HepG2 (cell line): ENCODE results near the gene ETS2. TPM values are rescaled to one million over a fixed set of nuclear protein-coding genes. Genes with fewer than 3 reads are reported as not detected.

Experiments
- ATAC-seq: fragments of 200-7000 bp; cut with Tn5 transposase; 3 replicates; pipeline ENCODE4 v1.9.1; 2020; ENCODE audit warnings: mild to moderate bottlenecking, moderate library complexity
- BruUV-seq: library from RNA; stranded (reverse); fragments of 400-500 nt; replicated peaks from 2 replicates; lab custom pipeline; 2021; lab: Mats Ljungman, UMichigan
- CTCF ChIA-PET: fragments of 300-600 bp; formaldehyde crosslinking; extraction: SDS; loops from one replicate; lab custom pipeline; 2021; ENCODE audit warnings: low total read pairs, inconsistent platforms, low intra/inter-chr PET ratio; lab: Yijun Ruan, JAX
- POLR2A ChIA-PET: fragments of 350-600 bp; sonication (Branson Sonifier 250); formaldehyde crosslinking; loops from one replicate; lab custom pipeline; 2020; ENCODE audit warnings: antibody characterized with exemption, inconsistent platforms; lab: Yijun Ruan, JAX
- DNase-seq: peaks from one replicate; pipeline ENCODE4 v3.0.0-alpha.2; 2015; ENCODE audit warnings: low spot score
- FAIRE-seq: peaks from 3 replicates; lab custom pipeline; 2011; peaks lifted over from hg19 to GRCh38; lab: Jason Lieb, UNC
- H2AFZ ChIP-seq: one replicate; pipeline ENCODE4 v1.6.1; 2011; ENCODE audit warnings: low read length, inconsistent platforms
- H3K27ac ChIP-seq: fragments of 300-600 bp; 3 replicates; pipeline ENCODE4 v1.8.0; 2011; ENCODE audit warnings: mixed run types, mild to moderate bottlenecking, mixed read lengths, low read length, inconsistent platforms; ENCODE audit not compliant: insufficient read depth; ENCODE audit errors: extremely low read length
- H3K27me3 ChIP-seq, 2 experiments: fragments of 200-600 bp in 1 of 2; 2 replicates in 1 of 2; 3 replicates in 1 of 2; pipeline versions ENCODE4 v1.6.0 to v1.8.0; 2011; ENCODE audit warnings: low read length in 2 of 2, mild to moderate bottlenecking in 2 of 2, moderate library complexity in 2 of 2, inconsistent platforms in 1 of 2; ENCODE audit not compliant: insufficient read depth in 2 of 2, control insufficient read depth in 1 of 2
- H3K36me3 ChIP-seq, 2 experiments: fragments of 200-600 bp in 1 of 2; replicated peaks in 1 of 2; 2 replicates in 1 of 2; 3 replicates in 1 of 2; pipeline versions ENCODE4 v1.5.1 to v1.8.0; 2011; ENCODE audit warnings: low read length in 2 of 2, inconsistent platforms in 1 of 2; ENCODE audit not compliant: insufficient read depth in 2 of 2, control insufficient read depth in 1 of 2
- H3K4me1 ChIP-seq: 2 replicates; pipeline ENCODE4 v1.5.1; 2012; ENCODE audit warnings: low read length, inconsistent platforms; ENCODE audit not compliant: insufficient read depth
- H3K4me2 ChIP-seq: 2 replicates; pipeline ENCODE4 v1.6.0; 2011; ENCODE audit warnings: low read depth, low read length, inconsistent platforms
- H3K4me3 ChIP-seq, 3 experiments: fragments of 200-600 bp in 1 of 3; sonication (generic), shearing (Covaris generic) in 1 of 3; replicated peaks in 1 of 3; 2 replicates each; pipeline ENCODE4 v1.5.1; 2011 to 2016; ENCODE audit warnings: low read length in 3 of 3, inconsistent platforms in 2 of 3, low read depth in 2 of 3, mild to moderate bottlenecking in 2 of 3, control low read depth in 1 of 3, mixed read lengths in 1 of 3; ENCODE audit not compliant: insufficient read depth in 1 of 3
- H3K79me2 ChIP-seq: one replicate; pipeline ENCODE4 v1.6.1; 2011; ENCODE audit warnings: low read length, inconsistent platforms; ENCODE audit not compliant: insufficient read depth
- H3K9ac ChIP-seq: 2 replicates; pipeline ENCODE4 v1.6.0; 2011; ENCODE audit warnings: mild to moderate bottlenecking, low read depth, low read length, inconsistent platforms; ENCODE audit not compliant: insufficient read depth
- H3K9me3 ChIP-seq: 2 replicates; pipeline ENCODE4 v1.5.1; 2012; ENCODE audit warnings: mild to moderate bottlenecking, low read length
- H4K20me1 ChIP-seq: 2 replicates; pipeline ENCODE4 v1.6.0; 2011; ENCODE audit warnings: inconsistent platforms, mild to moderate bottlenecking, low read length, moderate library complexity; ENCODE audit not compliant: insufficient read depth
- DMAP1 ChIP-seq: IDR thresholded peaks from 2 replicates; pipeline ENCODE4 v1.6.1; 2016
- HNF4G ChIP-seq, 2 experiments: sonication (generic) in 1 of 2; formaldehyde crosslinking in 1 of 2; IDR thresholded peaks; 2 replicates each; pipeline versions ENCODE4 v1.4.0 to v1.6.1; 2011 to 2020; ENCODE audit warnings: borderline replicate concordance in 2 of 2, low read depth in 2 of 2, mild to moderate bottlenecking in 2 of 2, low read length in 1 of 2, missing genetic modification reagents in 1 of 2, moderate library complexity in 1 of 2
- MEIS2 ChIP-seq: sonication (generic); formaldehyde crosslinking; IDR thresholded peaks from 2 replicates; pipeline ENCODE4 v1.9.0; 2021; ENCODE audit warnings: mild to moderate bottlenecking, missing genetic modification reagents
- PRMT3 ChIP-seq: sonication (generic); formaldehyde crosslinking; IDR thresholded peaks from 2 replicates; pipeline ENCODE4 v1.8.1; 2022; ENCODE audit warnings: low read depth, mild to moderate bottlenecking, moderate library complexity, missing genetic modification reagents, borderline replicate concordance
- RBM39 ChIP-seq: fragments of 200-400 bp; formaldehyde crosslinking; IDR thresholded peaks from one replicate; pipeline ENCODE4 v1.6.1; 2018; ENCODE audit warnings: antibody characterized with exemption, mild to moderate bottlenecking, low read depth, low read length; ENCODE audit not compliant: poor library complexity, severe bottlenecking
- TAF15 ChIP-seq: fragments of 200-400 bp; formaldehyde crosslinking; IDR thresholded peaks from one replicate; pipeline ENCODE4 v1.6.1; 2018; ENCODE audit warnings: mild to moderate bottlenecking, low read depth, low read length; ENCODE audit not compliant: poor library complexity, severe bottlenecking
- ZC3H13 ChIP-seq: sonication (generic); formaldehyde crosslinking; IDR thresholded peaks from 2 replicates; pipeline ENCODE4 v1.8.1; 2023; ENCODE audit warnings: mild to moderate bottlenecking, missing genetic modification reagents, moderate library complexity
- ZFYVE20 ChIP-seq: sonication (generic); formaldehyde crosslinking; IDR thresholded peaks from 2 replicates; pipeline ENCODE4 v1.8.0; 2023; ENCODE audit warnings: low read depth, mild to moderate bottlenecking, moderate library complexity, missing genetic modification reagents, borderline replicate concordance
- ZNF225 ChIP-seq: sonication (generic); formaldehyde crosslinking; IDR thresholded peaks from 2 replicates; pipeline ENCODE4 v1.4.0; 2020; ENCODE audit warnings: mild to moderate bottlenecking, missing genetic modification reagents
- ZNF235 ChIP-seq: sonication (generic); formaldehyde crosslinking; IDR thresholded peaks from 2 replicates; pipeline ENCODE4 v1.8.1; 2023; ENCODE audit warnings: mild to moderate bottlenecking, missing genetic modification reagents, borderline replicate concordance
- ZNF747 ChIP-seq: sonication (generic); formaldehyde crosslinking; IDR thresholded peaks from 2 replicates; pipeline ENCODE4 v1.8.1; 2023; ENCODE audit warnings: missing genetic modification reagents, mild to moderate bottlenecking, borderline replicate concordance
- WGBS: methylation state at CpG from one replicate; pipeline ENCODE4 v1.1.6; 2017; ENCODE audit warnings: low lambda C conversion rate; 5-methylcytosine and 5-hydroxymethylcytosine counted together
- in situ Hi-C: cut with HindIII; loops from 2 replicates; pipeline ENCODE4 v1.10.0; 2017; ENCODE audit warnings: low pct_unique_long_range_greater_than_20kb; ENCODE audit not compliant: extremely low pct_ligation_motif_present
- intact Hi-C: fragments of 100-400 bp; cut with micrococcal nuclease; formaldehyde crosslinking; loops from one replicate; pipeline ENCODE4 v1.10.0; 2022; ENCODE audit not compliant: unreplicated experiment
- polyA plus RNA-seq, 8 experiments: library from polyadenylated mRNA; depleted of rRNA in 3 of 8; stranded (reverse) in 7 of 8; unstranded in 1 of 8; fragments of >200 nt; fragmentation: Illumina TruSeq in 4 of 8; extraction: Trizol in 4 of 8; gene quantifications; 2 replicates each; pipeline versions ENCODE4 v1.2.1 to v1.2.3, GENCODE V29; 2011 to 2016; ENCODE audit warnings: low read depth in 4 of 8, missing spikeins in 1 of 8, mixed read lengths in 1 of 8; ENCODE audit not compliant: insufficient read depth in 1 of 8
- total RNA-seq, 5 experiments: library from RNA; depleted of rRNA; stranded (reverse); fragments of >200 nt; fragmentation: Illumina TruSeq; extraction: Trizol; gene quantifications; 2 replicates each; pipeline ENCODE4 v1.2.3, GENCODE V29; 2016; ENCODE audit warnings: low read depth in 1 of 5
- TF ChIP-seq, protein P1 (sequence below): sonication (generic); formaldehyde crosslinking; IDR thresholded peaks from 2 replicates; pipeline ENCODE4 v1.5.0; 2020; ENCODE audit warnings: mild to moderate bottlenecking, missing genetic modification reagents, moderate library complexity
- TF ChIP-seq, protein P2 (sequence below): sonication (generic); formaldehyde crosslinking; IDR thresholded peaks from 2 replicates; pipeline ENCODE4 v1.4.0; 2020; ENCODE audit warnings: missing genetic modification reagents
- TF ChIP-seq, protein P3 (sequence below): sonication (generic); formaldehyde crosslinking; IDR thresholded peaks from 2 replicates; pipeline ENCODE4 v1.8.1; 2022; ENCODE audit warnings: mild to moderate bottlenecking, missing genetic modification reagents

Gene ETS2
- total and polyA plus RNA-seq, 2 of the 13 experiments (the other 11 are each of a cell fraction or from before 2014, with no cell fraction given), result 24.6 to 64.4 TPM

DNA sequence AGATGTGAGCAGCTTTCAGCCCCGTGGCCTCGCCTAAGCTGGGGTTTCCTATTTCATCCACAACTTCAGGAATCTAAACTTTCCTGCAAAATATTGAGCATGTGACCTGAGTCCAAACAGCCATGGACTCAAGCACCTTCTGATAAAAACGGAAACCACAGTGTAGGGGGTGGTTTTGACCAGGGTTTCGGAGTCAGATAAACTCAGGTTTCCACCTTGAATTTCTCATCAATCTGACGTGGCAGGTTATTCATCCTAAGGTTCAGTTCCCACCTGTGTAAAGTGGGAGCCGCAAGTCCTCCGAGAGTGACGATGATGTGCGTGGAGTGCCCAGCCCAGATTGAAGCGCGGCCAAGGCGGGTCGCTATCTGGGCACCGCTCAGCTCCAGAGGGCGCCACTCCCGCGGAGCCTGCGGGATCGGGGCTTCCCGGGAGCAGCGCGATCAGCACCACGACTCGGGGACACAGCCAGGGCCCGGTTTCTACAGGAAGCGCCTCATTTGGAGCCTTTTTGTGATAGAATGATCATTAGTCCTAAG, 871 bp upstream of the ETS2 start (continued):
- TF ChIP-seq, protein P1, sequence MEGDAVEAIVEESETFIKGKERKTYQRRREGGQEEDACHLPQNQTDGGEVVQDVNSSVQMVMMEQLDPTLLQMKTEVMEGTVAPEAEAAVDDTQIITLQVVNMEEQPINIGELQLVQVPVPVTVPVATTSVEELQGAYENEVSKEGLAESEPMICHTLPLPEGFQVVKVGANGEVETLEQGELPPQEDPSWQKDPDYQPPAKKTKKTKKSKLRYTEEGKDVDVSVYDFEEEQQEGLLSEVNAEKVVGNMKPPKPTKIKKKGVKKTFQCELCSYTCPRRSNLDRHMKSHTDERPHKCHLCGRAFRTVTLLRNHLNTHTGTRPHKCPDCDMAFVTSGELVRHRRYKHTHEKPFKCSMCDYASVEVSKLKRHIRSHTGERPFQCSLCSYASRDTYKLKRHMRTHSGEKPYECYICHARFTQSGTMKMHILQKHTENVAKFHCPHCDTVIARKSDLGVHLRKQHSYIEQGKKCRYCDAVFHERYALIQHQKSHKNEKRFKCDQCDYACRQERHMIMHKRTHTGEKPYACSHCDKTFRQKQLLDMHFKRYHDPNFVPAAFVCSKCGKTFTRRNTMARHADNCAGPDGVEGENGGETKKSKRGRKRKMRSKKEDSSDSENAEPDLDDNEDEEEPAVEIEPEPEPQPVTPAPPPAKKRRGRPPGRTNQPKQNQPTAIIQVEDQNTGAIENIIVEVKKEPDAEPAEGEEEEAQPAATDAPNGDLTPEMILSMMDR, result peak; percentile 52
- TF ChIP-seq ZC3H13 (CRISPR knock-in tag) (no peak; the same call in 1 of the 2 replicates), ZFYVE20 (CRISPR knock-in tag) (no peak), MEIS2 (CRISPR knock-in tag) (no peak)

DNA sequence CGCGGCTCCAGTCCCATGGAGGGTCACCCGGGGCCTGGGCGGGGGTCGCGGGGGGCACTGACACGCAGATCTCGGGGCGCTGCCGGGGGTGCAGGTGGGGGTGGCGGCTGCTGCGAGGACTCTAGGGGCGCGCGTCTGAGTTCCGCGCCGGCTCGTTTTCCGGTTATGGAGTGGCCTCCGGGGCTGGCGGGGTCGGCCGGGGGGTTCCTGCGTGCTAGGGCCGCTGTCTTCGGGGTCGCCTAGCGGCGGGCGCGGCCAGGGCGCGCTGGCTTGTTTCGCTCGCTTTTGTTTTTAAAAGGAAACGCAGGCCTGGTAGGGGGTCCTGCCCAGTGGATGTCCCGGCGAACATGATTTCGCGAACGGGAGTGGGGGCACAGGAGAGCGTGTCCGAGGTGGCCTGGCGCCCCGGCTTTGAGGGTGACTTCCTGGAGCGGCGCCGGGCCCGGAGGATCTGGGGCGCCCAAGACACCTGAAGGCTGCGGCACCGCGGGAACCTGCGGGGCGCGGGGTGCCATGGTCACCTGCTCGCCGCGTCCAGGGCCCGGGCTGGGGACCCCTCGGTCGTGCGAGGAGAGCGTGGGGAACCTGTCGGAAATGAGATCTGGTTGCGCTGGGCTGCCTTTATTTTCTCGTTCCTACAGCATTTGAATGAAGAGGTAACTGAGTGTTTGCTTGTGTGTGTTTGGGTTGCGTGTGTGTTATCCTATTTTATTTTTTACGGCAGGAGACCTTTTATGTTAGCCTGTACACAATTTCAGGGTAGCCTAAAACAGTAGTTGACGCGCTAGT, 618 bp downstream of the ETS2 start:
- no peak for FAIRE-seq
- peaks cover 7 to 23% of the 10 kb centered on the region in 2 experiments for H3K36me3 ChIP-seq
- H3K27ac ChIP-seq, result peak overlapping the region; percentile 75
- peaks cover 38% of the 10 kb centered on the region for H4K20me1 ChIP-seq
- H3K4me1 ChIP-seq, result peaks cover 78% of the 10 kb centered on the region
- H3K4me3 ChIP-seq, result peak overlapping the region; percentile 88 to 98 (median 96)
- in situ Hi-C loops (loop anchor here (10.0 kb wide), 1 partner anchor 318 kb away; no protein-coding TSS in a partner anchor), intact Hi-C loops (loop anchor here (2.0 to 10.0 kb wide), 4 partner anchors 40 to 328 kb away; no protein-coding TSS in a partner anchor)
- peaks cover 54% of the 10 kb centered on the region for H3K79me2 ChIP-seq
- no peak for DNase-seq
- 1% methylated on average over 20 of the region's 72 CpGs for WGBS
- H3K9ac ChIP-seq, result peak overlapping the region; percentile 97
- ChIA-PET CTCF (no interaction called here), POLR2A (interaction anchor here (0.6 to 2.9 kb wide), 7 partner anchors 18 to 232 kb away, joined by 3 to 21 read pairs (median 4); no protein-coding TSS in a partner anchor)
- no peaks in the 10 kb centered on the region; a peak in 1 of 5 replicates for H3K27me3 ChIP-seq
- H3K9me3 ChIP-seq, result no peaks in the 10 kb centered on the region
- BruUV-seq, result no TSS peak
- H2AFZ ChIP-seq, result no peak overlapping the region
- peak overlapping the region; percentile 85 for H3K4me2 ChIP-seq
- peak; percentile 32 for ATAC-seq
- TF ChIP-seq, protein P2, sequence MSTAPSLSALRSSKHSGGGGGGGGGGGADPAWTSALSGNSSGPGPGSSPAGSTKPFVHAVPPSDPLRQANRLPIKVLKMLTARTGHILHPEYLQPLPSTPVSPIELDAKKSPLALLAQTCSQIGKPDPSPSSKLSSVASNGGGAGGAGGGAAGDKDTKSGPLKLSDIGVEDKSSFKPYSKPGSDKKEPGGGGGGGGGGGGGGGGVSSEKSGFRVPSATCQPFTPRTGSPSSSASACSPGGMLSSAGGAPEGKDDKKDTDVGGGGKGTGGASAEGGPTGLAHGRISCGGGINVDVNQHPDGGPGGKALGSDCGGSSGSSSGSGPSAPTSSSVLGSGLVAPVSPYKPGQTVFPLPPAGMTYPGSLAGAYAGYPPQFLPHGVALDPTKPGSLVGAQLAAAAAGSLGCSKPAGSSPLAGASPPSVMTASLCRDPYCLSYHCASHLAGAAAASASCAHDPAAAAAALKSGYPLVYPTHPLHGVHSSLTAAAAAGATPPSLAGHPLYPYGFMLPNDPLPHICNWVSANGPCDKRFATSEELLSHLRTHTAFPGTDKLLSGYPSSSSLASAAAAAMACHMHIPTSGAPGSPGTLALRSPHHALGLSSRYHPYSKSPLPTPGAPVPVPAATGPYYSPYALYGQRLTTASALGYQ (CRISPR knock-in tag), result 0 out of 2 replicates have a peak, but pooled peaks have one; percentile 36
- TF ChIP-seq ZNF225 (CRISPR knock-in tag) (no peak), RBM39 (peak; percentile 28), ZNF747 (CRISPR knock-in tag) (0 out of 2 replicates have a peak, but pooled peaks have one; percentile 36), ZNF235 (CRISPR knock-in tag) (0 out of 2 replicates have a peak, but pooled peaks have one; percentile 46), HNF4G (IDR thresholded peaks at IDR 0.05; ENCODE audit: borderline replicate concordance, low read depth, low read length) (no peak), HNF4G (CRISPR knock-in tag; IDR thresholded peaks at IDR 0.05; ENCODE audit: borderline replicate concordance, low read depth) (0 out of 2 replicates have a peak, but pooled peaks have one; percentile 3), TAF15 (peak; percentile 75), PRMT3 (CRISPR knock-in tag) (0 out of 2 replicates have a peak, but pooled peaks have one; percentile 17), DMAP1 (peak; percentile 14; the same call in 1 of the 2 replicates)
- TF ChIP-seq, protein P3, sequence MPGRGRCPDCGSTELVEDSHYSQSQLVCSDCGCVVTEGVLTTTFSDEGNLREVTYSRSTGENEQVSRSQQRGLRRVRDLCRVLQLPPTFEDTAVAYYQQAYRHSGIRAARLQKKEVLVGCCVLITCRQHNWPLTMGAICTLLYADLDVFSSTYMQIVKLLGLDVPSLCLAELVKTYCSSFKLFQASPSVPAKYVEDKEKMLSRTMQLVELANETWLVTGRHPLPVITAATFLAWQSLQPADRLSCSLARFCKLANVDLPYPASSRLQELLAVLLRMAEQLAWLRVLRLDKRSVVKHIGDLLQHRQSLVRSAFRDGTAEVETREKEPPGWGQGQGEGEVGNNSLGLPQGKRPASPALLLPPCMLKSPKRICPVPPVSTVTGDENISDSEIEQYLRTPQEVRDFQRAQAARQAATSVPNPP (CRISPR knock-in tag), result 0 out of 2 replicates have a peak, but pooled peaks have one; percentile 20
